Peyer's patch (tissue), 4 donors: Measurements from ENCODE around the gene ADGB. TPM values are rescaled to one million over a fixed set of nuclear protein-coding genes. Genes with fewer than 3 reads are reported as not detected.

Source experiments
- DNase-seq, 3 donors: peaks; one replicate each; pipeline ENCODE4 v3.0.0-alpha.2; 2017 to 2019
- H3K27ac ChIP-seq, 4 donors: fragments of 200-600 bp; sonication (generic); one replicate each; pipeline ENCODE4 v1.5.1; 2016 to 2019
- H3K27me3 ChIP-seq, 2 donors: fragments of 200-600 bp; sonication (generic); one replicate each; pipeline ENCODE4 v1.5.1; 2019
- H3K36me3 ChIP-seq, 3 donors: fragments of 200-600 bp; sonication (generic); one replicate each; pipeline ENCODE4 v1.5.1; 2016 to 2019
- H3K4me1 ChIP-seq, 4 donors: fragments of 200-600 bp; sonication (generic); one replicate each; pipeline ENCODE4 v1.5.1; 2016 to 2019
- H3K4me3 ChIP-seq, 4 donors: fragments of 200-600 bp; sonication (generic); 1 replicate in 3 of 4; 2 replicates in 1 of 4; pipeline ENCODE4 v1.5.1; 2016 to 2019; ENCODE audit warnings: mild to moderate bottlenecking in 1 of 4
- H3K9me3 ChIP-seq, 4 donors: fragments of 200-600 bp; sonication (generic); one replicate each; pipeline ENCODE4 v1.5.1; 2016 to 2019; ENCODE audit warnings: mild to moderate bottlenecking in 1 of 4
- POLR2A ChIP-seq, 2 donors: fragments of 450-650 bp; IDR thresholded peaks; one replicate each; pipeline ENCODE4 v1.5.1; 2017; ENCODE audit warnings: antibody characterized with exemption in 2 of 2, mild to moderate bottlenecking in 2 of 2, moderate library complexity in 2 of 2
- total RNA-seq, 4 donors: library from RNA; depleted of rRNA; stranded (reverse); fragments of >200 nt; gene quantifications; one replicate each; pipeline ENCODE4 v1.1.0, GENCODE V29; 2016
- TF ChIP-seq, protein P1 (sequence below), 6 experiments: fragments of 450-650 bp in 4 of 6; fragments of 200-600 bp in 2 of 6; sonication (generic) in 1 of 6; IDR thresholded peaks; one replicate each; pipeline ENCODE4 v1.5.1; 2017 to 2019; ENCODE audit warnings: antibody characterized with exemption in 6 of 6, mild to moderate bottlenecking in 3 of 6, moderate library complexity in 1 of 6

ADGB gene
- total RNA-seq, 4 donors from 2014 or later = not detected

DNA sequence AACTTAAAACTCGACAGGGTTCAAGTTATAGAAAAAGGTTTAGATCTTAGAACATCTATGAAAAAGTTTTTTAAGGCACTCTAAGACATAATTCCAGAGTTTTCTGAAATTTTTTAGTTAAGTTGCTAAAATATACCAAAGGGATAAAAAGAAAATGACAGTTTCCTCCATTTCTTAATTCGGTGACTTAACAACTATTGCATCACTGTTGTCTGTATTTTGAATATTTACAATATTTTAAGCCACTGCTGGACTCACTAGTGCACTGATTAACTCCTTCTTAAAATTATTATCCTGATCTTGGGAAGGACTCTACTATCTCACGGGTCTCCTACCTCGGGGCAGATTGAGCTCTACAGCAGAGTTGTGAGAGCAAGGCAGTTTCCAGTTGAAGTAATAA, 91.0 kb downstream of the ADGB start:
- Histone ChIP-seq H3K36me3 (no peaks in the 10 kb centered on the region), H3K27me3 (no peaks in the 10 kb centered on the region), H3K27ac (no peak overlapping the region), H3K4me3 (no peak overlapping the region), H3K4me1 (no peaks in the 10 kb centered on the region), H3K9me3 (no peaks in the 10 kb centered on the region)
- DNase-seq = no peak
- TF ChIP-seq, protein P1, sequence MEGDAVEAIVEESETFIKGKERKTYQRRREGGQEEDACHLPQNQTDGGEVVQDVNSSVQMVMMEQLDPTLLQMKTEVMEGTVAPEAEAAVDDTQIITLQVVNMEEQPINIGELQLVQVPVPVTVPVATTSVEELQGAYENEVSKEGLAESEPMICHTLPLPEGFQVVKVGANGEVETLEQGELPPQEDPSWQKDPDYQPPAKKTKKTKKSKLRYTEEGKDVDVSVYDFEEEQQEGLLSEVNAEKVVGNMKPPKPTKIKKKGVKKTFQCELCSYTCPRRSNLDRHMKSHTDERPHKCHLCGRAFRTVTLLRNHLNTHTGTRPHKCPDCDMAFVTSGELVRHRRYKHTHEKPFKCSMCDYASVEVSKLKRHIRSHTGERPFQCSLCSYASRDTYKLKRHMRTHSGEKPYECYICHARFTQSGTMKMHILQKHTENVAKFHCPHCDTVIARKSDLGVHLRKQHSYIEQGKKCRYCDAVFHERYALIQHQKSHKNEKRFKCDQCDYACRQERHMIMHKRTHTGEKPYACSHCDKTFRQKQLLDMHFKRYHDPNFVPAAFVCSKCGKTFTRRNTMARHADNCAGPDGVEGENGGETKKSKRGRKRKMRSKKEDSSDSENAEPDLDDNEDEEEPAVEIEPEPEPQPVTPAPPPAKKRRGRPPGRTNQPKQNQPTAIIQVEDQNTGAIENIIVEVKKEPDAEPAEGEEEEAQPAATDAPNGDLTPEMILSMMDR (IDR thresholded peaks at IDR 0.05) = no peak
- TF ChIP-seq POLR2A (IDR thresholded peaks at IDR 0.05) = no peak

DNA sequence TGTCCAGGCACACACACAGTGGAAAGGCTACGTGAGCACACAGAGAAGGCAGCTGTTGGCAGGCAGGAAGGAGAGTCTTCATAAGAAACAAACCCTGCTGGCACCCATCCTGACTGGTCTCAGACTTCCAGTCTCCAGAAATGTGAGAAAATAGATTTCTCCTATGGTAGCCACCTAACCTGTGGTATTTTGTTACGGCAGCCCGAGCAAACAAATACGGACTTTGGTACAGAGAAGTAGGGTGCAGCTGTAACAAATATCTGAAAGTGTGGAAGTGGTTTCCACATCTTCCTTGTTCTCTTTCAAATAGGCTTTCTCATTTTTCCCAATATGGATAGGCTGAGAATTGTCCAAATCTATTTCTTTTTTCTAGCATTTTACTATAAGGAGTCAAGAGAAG, 94.6 kb downstream of the ADGB start:
- Histone ChIP-seq H3K9me3 (no peaks in the 10 kb centered on the region), H3K27me3 (no peaks in the 10 kb centered on the region), H3K27ac (no peak overlapping the region), H3K36me3 (no peaks in the 10 kb centered on the region), H3K4me3 (no peak overlapping the region), H3K4me1 (no peaks in the 10 kb centered on the region)
- TF ChIP-seq, protein P1 (IDR thresholded peaks at IDR 0.05) = no peak
- no peak for TF ChIP-seq POLR2A (IDR thresholded peaks at IDR 0.05)
- no peak for DNase-seq

DNA sequence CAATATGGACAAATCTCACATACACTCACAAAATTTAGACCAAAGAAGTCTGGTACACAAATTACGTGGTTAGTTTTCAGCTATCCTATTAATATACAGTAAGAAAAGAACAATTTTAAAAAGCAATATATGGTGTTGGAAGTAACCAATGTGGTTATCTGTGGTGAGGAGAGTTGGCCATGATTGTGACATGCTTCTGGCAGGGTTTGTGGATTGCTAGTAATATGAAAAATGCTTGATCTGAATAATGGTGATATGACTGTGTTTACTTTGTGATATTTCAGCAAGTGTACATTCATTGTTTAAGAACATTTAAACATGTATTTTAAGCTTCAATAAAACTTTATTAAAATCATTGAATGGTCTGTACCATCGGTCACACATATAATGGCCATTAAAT, 99.1 kb downstream of the ADGB start:
- TF ChIP-seq POLR2A (IDR thresholded peaks at IDR 0.05) = no peak
- TF ChIP-seq, protein P1 (IDR thresholded peaks at IDR 0.05) = no peak
- Histone ChIP-seq H3K4me3 (no peak overlapping the region), H3K4me1 (no peaks in the 10 kb centered on the region), H3K27me3 (no peaks in the 10 kb centered on the region), H3K9me3 (no peaks in the 10 kb centered on the region), H3K27ac (no peak overlapping the region), H3K36me3 (no peaks in the 10 kb centered on the region)
- no peak for DNase-seq

DNA sequence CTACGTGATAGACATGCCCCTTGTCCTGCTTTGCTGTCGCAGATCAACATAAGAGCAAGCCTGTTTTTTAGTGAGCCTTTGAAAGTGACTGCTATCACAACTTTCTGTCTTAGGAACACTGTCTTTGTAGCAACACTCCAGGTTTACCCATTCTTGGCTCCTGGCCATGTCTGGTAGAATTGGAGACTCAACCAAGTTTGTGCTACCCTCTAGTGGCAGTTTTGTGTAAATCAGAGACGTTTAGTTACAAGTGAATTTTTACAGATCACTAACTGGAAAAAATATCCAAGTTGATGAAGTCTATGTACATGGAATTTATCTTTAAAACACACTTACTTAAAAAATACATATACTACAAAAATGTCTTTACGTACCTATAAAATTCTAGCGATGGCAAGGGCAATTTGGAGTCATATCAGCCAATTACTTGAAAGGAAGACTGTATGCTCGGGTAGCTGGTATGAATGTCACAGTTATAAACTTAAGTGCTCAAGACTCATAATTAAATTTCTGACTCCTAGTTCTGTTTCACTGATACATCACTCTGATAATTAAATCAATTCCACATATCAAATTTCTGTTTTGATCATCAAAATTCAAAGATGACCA, 101.4 kb downstream of the ADGB start:
- peak in 2 of 3 donors; percentile 25 to 75 for DNase-seq
- Histone ChIP-seq H3K9me3 (no peaks in the 10 kb centered on the region), H3K27me3 (no peaks in the 10 kb centered on the region), H3K4me3 (no peak overlapping the region), H3K27ac (no peak overlapping the region), H3K36me3 (no peaks in the 10 kb centered on the region), H3K4me1 (no peaks in the 10 kb centered on the region)
- no peak for TF ChIP-seq POLR2A (IDR thresholded peaks at IDR 0.05)
- TF ChIP-seq, protein P1 (IDR thresholded peaks at IDR 0.05) = peak in 5 of 6 experiments; percentile 46 to 87 (median 75)

DNA sequence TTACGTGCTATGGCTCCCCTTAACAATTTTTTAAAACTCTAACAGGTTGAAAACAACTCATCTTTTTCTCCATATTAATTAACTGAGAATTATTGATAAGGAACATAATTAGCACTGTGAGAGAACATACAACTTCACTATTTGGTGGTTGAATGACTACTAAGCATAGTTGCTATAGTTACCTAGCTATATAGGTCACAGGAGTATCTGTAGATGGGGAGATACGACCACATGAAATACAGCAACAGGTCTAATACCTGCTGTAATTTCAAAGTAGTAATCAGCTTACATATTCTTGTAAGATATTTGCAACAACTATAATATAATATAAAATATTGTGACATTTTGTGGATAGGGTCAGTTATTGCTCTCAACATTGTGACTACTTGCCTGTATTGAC, 102.9 kb downstream of the ADGB start:
- TF ChIP-seq POLR2A (IDR thresholded peaks at IDR 0.05) = no peak
- DNase-seq = no peak
- no peaks in the 10 kb centered on the region for H3K9me3 ChIP-seq
- no peak overlapping the region for H3K27ac ChIP-seq
- no peaks in the 10 kb centered on the region for H3K36me3 ChIP-seq
- no peak overlapping the region for H3K4me3 ChIP-seq
- no peaks in the 10 kb centered on the region for H3K27me3 ChIP-seq
- H3K4me1 ChIP-seq = no peaks in the 10 kb centered on the region

DNA sequence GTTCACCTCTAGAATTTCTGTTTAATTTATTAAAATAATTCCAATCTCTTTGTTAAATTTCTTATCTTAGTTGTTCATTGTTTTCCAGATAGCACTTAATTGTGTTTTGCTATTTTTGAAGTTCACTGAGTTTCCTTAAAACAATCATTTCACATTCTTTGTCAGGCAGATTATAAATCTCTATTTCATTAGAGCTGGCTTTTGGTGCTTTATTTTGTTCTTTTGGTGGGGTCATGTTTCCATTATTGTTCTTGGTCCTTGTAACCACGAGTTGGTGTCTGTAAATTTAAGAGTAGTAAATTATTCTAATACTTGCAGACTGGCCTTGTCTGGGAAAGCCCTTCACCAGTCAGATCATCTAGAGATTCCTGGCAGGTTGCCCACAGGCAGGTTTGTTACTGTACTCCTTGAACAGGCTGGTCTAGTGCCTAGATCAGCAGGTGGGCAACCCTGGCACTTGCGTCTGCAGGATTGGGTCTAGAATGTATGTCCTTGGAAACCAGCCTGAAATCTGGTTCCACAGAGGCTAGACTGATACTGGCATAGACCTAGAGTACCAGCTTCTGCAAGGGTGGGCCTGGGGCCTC, 110.4 kb downstream of the ADGB start:
- no peak for DNase-seq
- Histone ChIP-seq H3K4me1 (no peaks in the 10 kb centered on the region), H3K36me3 (no peaks in the 10 kb centered on the region), H3K4me3 (no peak overlapping the region), H3K27ac (no peak overlapping the region), H3K27me3 (no peaks in the 10 kb centered on the region), H3K9me3 (no peaks in the 10 kb centered on the region)
- TF ChIP-seq, protein P1 (IDR thresholded peaks at IDR 0.05) = no peak
- no peak for TF ChIP-seq POLR2A (IDR thresholded peaks at IDR 0.05)
